GM18499 (cell line): ENCODE measurements around the gene MRPL44.
"Not testable (repeated sequence)": the region's sequence is repeated elsewhere in the genome, so short reads cannot be mapped to it uniquely, and the experiment has no call there.

ENCODE experiments used
- ATAC-seq: cut with Tn5 transposase; IDR thresholded peaks from one replicate; pipeline ENCODE4 v1.9.1; 2021; ENCODE audit warnings: moderate number of reproducible peaks; ENCODE audit not compliant: insufficient read depth, unreplicated experiment

Gene MRPL44

DNA sequence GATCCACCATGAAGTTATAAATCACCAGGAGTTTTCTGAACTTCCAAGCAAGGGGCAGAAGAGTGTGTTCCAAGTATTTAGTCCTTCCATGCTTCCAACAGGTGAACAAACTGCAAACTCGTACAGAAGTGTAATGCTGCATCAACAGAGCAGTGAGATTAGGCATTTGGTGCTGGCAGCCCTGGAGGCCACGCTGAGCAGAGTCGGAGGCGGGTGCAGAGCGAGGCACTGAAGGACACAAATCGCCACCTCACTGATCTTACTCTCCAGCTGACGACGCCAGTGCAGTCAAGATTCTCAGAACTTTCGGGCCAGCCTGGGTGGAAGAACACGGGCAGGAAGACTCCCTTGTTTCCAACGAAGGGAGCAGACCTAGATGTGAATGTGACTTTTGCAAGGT lies 42.6 kb downstream of the MRPL44 start:
- ATAC-seq = no peak

DNA sequence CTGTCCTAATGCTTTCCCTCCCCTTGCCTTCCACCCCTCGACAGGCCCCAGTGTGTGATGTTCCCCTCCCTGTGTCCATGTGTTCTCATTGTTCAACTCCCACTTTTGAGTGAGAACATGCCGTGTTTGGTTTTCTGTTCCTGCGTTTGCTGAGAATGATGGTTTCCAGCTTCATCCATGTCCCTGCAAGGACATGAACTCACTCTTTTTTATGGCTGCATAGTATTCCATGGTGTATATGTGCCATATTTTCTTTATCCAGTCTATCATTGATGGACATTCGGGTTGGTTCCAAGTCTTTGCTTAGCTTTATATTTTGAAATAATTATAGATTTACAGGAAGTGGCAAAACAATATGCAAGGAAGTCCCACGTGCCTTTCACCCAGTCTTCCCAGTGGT lies 43.4 kb downstream of the MRPL44 start:
- not testable (repeated sequence) for ATAC-seq

DNA sequence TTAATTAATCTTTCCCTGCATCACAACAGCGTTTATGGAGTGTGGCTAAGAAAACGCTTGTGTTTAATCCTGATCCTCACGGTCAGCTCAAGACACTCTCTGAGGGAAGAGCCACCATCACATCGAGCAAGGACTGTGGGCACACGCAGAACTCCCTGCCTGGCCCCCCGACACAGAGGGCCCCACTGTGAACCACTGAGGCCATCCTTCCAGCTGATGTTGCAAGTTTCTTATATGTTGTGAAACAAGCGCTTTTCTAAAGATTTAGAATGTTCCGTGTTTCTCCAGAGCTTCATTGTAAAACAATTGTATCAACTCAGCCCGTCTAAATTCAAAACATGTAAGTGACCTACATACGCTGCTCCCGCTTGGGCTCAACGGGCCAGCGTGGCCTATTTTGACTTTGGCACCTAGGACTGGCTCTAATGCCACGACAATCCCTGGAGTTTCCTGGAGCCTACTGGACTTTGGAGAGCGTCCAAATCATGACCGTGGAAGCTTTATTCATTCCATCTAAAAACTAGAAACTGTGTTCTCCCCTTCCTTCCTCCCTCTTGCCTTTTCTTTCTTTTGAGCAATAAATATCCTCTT lies 46.9 kb downstream of the MRPL44 start:
- ATAC-seq = no peak

DNA sequence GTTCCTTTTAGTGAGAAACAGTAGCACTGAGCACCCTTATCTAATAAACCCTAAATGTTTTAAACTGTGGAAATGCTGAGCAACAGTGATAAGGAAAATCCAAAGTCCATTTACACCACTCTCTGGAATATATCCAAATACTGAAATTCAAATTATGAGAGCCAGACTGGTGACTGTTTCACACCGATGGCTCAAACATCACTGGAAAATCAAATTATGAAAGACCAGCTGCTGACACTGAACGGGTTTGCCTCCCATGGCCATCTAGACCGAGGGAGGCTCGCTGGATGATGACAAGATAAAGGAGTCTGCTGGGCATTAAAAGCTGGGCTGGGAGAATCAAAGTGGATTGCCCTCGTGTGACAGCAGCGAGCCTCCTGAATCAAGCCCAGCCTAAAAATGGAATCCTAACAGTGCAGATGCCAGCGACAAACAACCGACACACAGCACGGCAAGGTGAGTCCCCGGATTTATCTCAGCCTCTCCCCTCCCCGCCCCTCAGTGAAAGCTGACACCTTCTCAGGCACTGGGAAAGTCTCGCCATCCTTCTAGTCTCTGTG lies 51.5 kb downstream of the MRPL44 start:
- ATAC-seq = no peak

DNA sequence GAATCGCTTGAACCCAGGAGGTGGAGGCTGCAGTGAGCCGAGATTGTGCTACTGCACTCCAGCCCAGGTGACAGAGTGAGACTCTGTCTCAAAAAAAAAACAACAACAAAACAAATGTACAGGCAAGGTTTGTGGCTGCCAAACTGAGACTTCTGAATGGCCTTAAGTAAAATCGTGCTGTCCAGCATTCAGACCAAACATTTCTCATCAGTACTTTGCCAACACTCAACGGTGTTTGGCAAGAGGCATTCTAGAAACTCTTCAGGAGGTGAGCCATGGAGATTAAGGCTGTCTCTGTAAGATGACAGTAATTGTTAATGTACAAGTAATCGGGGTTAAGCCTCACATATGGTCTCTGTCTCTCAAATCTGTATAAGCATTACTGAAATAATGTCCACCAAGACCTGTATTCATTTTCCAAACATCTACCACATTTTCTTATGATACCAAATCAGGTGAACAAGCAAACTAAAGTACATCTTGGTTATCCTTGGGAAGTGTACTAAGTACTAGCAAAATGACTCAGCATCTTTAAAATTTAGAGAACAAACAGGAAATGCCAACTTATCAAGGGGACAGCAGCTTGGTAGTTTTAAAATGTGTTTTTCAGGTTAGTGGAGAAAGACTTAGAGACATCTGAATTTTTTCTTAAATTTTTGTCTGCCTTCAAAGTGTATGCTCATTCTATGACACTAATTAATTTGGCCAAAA lies 52.5 kb downstream of the MRPL44 start:
- no peak for ATAC-seq

DNA sequence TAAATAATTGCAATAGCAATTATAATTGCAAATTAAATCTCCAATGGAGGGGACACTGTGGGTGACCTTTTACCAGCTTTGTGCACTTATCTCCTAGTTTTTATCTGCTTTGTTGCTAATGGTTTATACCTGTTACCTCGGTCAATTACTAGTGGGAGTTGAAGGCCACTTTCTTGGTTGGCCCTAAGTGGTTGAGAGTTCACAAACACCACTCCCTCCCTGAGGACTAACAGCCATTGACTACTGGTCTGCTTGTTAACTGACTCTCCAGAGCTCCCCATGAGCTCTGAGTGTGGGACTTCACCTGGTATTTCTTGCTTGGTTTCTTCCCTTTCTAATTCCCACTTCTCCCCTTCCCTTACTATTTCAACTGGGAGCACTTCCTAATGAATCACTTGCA lies 54.6 kb downstream of the MRPL44 start:
- no peak for ATAC-seq

DNA sequence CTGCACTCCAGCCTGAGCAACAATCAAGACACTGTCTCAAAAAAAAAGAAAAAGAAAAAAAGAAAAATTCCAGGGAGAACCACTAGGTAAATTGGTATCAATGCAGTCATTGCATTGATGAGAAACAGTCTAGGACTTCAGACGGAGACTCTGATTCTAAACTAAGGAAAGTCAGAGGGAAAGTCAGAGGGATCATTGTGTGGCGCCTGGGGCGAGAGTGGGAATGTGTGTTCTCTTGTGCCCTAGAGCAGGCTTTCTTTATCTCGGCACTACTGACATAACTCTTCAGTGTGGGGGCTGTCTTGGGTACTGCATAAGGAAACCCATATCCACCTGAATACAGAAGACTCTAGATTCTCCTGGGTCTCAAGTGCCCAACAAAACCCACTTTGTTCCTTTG lies 57.1 kb downstream of the MRPL44 start:
- no peak for ATAC-seq

DNA sequence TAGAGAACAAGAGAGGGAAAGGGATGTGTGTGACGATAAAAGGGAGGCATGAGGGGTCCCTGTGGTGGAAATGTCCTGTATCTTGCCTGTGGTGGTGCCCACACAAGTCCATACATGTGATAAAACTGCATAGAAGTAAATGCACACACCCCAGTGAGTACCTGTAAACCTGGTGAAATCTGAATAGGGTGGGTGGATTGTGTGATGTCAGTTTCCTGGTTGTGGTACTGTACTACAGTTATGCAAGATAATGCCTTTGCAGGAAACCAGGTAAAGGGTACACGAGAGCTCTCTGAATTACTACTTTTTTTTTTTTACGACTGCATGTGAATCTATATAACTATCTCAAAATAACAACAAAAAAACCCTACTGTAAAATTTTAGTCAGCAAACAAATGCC lies 59.7 kb downstream of the MRPL44 start:
- no peak for ATAC-seq
